ENCODE data around the gene LAMC2. TPM values are rescaled to one million over a fixed set of nuclear protein-coding genes. Genes with fewer than 3 reads are reported as not detected.
"Not testable (repeated sequence)": the region's sequence is repeated elsewhere in the genome, so short reads cannot be mapped to it uniquely, and the experiment has no call there.

Gene LAMC2
- total RNA-seq, 2 donors from 2014 or later: 0.54 to 4.5 TPM

DNA sequence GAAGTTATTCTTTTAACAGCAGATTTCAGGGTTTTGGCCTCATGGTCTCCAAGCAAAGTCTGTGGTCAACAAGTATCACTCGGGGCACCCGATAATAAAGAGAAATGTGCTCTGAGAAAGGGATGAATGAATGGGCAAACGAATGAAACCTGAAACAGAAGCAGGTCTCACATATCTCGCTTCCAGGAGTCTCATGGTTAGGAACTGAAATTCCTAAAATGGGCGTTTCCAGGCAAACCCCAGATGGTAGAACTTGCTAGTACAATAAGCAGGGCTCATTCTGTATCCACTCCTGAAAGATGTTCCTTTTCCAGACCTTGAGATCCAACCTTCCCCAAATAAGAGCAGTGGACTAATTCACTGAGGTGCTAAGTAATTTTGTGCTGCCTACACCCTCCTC, 87.2 kb downstream of the LAMC2 start:
- Histone ChIP-seq H3K4me3 (no peak overlapping the region), H3K9me3 (no peaks in the 10 kb centered on the region), H3K27ac (no peak overlapping the region), H3K4me1 (ENCODE audit: control insufficient read depth in 1 of 2, low read depth in 2 of 2) (peaks cover 4 to 16% of the 10 kb centered on the region in 2 donors), H3K36me3 (no peaks in the 10 kb centered on the region), H3K27me3 (replicated peaks; ENCODE audit: insufficient read depth) (no peaks in the 10 kb centered on the region)
- ATAC-seq (ENCODE audit: insufficient number of reproducible peaks, low FRiP score, low read depth) (no peak), DNase-seq (ENCODE audit: low spot score) (no peak)
- TF ChIP-seq, protein P1, sequence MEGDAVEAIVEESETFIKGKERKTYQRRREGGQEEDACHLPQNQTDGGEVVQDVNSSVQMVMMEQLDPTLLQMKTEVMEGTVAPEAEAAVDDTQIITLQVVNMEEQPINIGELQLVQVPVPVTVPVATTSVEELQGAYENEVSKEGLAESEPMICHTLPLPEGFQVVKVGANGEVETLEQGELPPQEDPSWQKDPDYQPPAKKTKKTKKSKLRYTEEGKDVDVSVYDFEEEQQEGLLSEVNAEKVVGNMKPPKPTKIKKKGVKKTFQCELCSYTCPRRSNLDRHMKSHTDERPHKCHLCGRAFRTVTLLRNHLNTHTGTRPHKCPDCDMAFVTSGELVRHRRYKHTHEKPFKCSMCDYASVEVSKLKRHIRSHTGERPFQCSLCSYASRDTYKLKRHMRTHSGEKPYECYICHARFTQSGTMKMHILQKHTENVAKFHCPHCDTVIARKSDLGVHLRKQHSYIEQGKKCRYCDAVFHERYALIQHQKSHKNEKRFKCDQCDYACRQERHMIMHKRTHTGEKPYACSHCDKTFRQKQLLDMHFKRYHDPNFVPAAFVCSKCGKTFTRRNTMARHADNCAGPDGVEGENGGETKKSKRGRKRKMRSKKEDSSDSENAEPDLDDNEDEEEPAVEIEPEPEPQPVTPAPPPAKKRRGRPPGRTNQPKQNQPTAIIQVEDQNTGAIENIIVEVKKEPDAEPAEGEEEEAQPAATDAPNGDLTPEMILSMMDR (IDR thresholded peaks at IDR 0.05): no peak

DNA sequence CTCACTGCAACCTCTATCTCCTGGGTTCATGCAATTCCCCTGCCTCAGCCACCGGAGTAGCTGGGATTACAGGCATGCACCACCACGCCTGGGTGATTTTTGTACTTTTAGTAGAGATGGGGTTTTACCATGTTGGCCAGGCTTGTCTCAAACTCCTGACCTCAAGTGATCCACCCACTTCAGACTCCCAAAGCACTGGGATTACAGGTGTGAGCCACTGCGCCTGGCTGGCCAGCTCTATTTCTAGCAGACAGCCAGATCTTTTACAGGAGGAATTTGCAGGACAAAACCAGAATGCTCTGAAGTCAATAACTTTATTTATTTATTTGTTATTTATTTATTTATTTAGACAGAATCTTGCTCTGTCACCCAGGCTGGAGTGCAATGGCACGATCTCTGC, 87.9 kb downstream of the LAMC2 start:
- not testable (repeated sequence) for H3K4me3 ChIP-seq; ATAC-seq (ENCODE audit: insufficient number of reproducible peaks, low FRiP score, low read depth); H3K36me3 ChIP-seq; H3K27me3 ChIP-seq (replicated peaks; ENCODE audit: insufficient read depth); H3K27ac ChIP-seq; DNase-seq (ENCODE audit: low spot score); H3K9me3 ChIP-seq
- H3K4me1 ChIP-seq (ENCODE audit: control insufficient read depth in 1 of 2, low read depth in 2 of 2): peaks cover 4 to 16% of the 10 kb centered on the region in 2 donors

GRCh38 chr1:183274836-183275235, 88.8 kb downstream of the LAMC2 start:
- Histone ChIP-seq H3K4me1 (ENCODE audit: control insufficient read depth in 1 of 2, low read depth in 2 of 2) (peaks cover 4 to 16% of the 10 kb centered on the region in 2 donors), H3K27ac (no peak overlapping the region), H3K4me3 (no peak overlapping the region), H3K9me3 (no peaks in the 10 kb centered on the region), H3K27me3 (replicated peaks; ENCODE audit: insufficient read depth) (no peaks in the 10 kb centered on the region), H3K36me3 (no peaks in the 10 kb centered on the region)
- no peak for DNase-seq (ENCODE audit: low spot score)
- no peak for ATAC-seq (ENCODE audit: insufficient number of reproducible peaks, low FRiP score, low read depth)
- TF ChIP-seq, protein P1 (IDR thresholded peaks at IDR 0.05): no peak

GRCh38 chr1:183275322-183275721, 89.3 kb downstream of the LAMC2 start:
- TF ChIP-seq, protein P1 (IDR thresholded peaks at IDR 0.05): no peak
- Histone ChIP-seq H3K27ac (no peak overlapping the region), H3K4me1 (ENCODE audit: control insufficient read depth in 1 of 2, low read depth in 2 of 2) (peaks cover 4 to 11% of the 10 kb centered on the region in 2 donors), H3K9me3 (no peaks in the 10 kb centered on the region), H3K36me3 (no peaks in the 10 kb centered on the region), H3K27me3 (replicated peaks; ENCODE audit: insufficient read depth) (no peaks in the 10 kb centered on the region), H3K4me3 (no peak overlapping the region)
- DNase-seq (ENCODE audit: low spot score) (no peak), ATAC-seq (ENCODE audit: insufficient number of reproducible peaks, low FRiP score, low read depth) (no peak)

GRCh38 chr1:183276386-183277080, 90.5 kb downstream of the LAMC2 start:
- peaks cover 0 to 9% of the 10 kb centered on the region in 2 donors for H3K4me1 ChIP-seq (ENCODE audit: control insufficient read depth in 1 of 2, low read depth in 2 of 2)

More at GRCh38 chr1:183276386-183277080, 90.5 kb downstream of the LAMC2 start:
- no peak for ATAC-seq (ENCODE audit: insufficient number of reproducible peaks, low FRiP score, low read depth)
- Histone ChIP-seq H3K4me3 (no peak overlapping the region), H3K9me3 (no peaks in the 10 kb centered on the region), H3K27ac (no peak overlapping the region), H3K36me3 (no peaks in the 10 kb centered on the region), H3K27me3 (replicated peaks; ENCODE audit: insufficient read depth) (no peaks in the 10 kb centered on the region)
- TF ChIP-seq, protein P1 (IDR thresholded peaks at IDR 0.05): no peak
- no peak for DNase-seq (ENCODE audit: low spot score)

Measured in thoracic aorta (tissue), 2 donors.